Stimulated activated CD4-positive, alpha-beta T cell treated with anti-CD3 and anti-CD28 coated beads, Interleukin-4, amount 100 ng/mL, for 4 hours (primary cell): Measurements from ENCODE around the gene ABTB2.
"Not testable (repeated sequence)": the region's sequence is repeated elsewhere in the genome, so short reads cannot be mapped to it uniquely, and the experiment has no call there.

ENCODE experiments used
- DNase-seq, 2 experiments: peaks; one replicate each; pipeline ENCODE4 v3.0.0-alpha.2; 2020

The ABTB2 gene

GRCh38 chr11:34260072-34260575 is 97.7 kb downstream of the ABTB2 start:
- no peak for DNase-seq

GRCh38 chr11:34259087-34259486 is 98.7 kb downstream of the ABTB2 start:
- no peak for DNase-seq

DNA sequence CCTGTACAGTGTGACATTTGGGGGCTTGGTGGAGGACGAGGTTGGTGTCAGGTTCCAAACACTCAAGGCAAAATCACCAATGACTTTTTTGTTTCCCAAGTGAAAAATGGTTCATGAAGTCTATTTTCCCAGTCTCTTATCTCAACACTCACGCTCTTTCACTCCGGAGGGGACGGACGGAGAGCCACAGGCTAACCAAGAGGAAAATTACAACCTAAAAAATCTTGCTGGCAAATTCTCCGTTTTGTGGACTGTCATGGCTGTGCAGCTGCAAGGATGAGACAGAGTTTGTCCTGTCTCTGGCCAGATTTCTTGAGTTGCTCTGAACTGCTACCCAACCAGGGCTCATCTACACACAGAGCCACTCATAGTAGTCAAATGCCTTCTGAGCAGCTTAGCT is 101.2 kb downstream of the ABTB2 start:
- no peak for DNase-seq

- no peak for DNase-seq
Observed at GRCh38 chr11:34256150-34256549, 101.7 kb downstream of the ABTB2 start.

DNA sequence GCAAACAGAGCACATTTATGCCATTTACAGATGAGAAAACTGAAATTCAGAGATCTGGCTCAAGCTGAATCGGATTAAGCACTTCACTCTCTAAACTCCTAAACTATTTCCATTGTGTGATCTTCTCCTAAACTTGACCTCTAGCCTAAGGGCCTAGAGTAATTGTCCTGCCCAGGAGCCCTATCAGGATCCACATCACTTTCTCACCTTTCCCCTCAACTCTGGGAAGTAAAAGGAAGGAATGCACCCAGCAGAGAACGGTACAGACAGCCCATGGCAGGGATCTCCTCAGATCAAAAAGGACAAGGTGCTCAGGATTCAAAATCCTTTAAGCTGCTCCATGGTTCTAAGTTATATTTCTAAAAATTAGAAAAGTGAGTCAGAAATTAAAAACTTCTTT is 102.7 kb downstream of the ABTB2 start:
- no peak for DNase-seq

GRCh38 chr11:34254011-34254410 is 103.8 kb downstream of the ABTB2 start:
- no peak for DNase-seq

DNA sequence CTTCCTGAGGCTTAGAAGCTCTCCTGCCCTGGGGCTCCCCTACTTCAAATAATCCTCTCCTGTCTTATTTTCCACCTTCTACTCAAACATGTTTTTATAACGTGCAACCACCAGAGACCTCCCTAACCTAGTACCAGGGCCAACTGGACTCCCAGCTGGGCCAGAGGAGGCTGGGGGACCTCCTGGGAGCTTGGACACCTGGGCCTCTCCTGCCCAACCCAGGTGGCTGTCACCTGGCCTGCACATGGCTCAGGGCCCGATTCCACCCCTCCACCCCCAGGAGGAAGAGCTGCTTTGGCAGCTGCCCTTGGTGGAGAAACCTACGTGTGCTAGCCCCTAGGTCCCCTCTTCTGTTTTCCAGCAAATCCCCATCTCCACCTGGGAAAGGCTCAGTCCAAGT is 105.2 kb downstream of the ABTB2 start:
- DNase-seq: no peak

DNA sequence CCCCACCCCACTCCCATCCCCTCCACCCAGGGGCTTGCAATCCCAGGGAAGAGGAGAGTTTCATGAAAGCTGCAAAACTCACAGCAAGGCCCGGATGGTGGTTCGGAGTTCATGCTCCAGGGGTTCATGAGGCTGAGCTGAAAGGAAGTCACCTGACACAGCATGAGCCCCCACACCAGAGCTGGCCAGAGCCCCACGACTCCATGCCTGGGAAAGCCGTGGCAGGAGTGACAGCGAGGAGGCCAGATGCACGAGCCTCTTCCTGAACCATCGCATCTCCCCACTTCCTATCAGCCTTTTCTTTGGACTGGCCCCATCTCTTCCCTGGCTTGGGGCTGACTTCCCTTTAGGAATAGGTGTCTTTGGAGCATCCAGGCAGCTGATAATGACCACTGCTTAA is 105.8 kb downstream of the ABTB2 start:
- DNase-seq: no peak

DNA sequence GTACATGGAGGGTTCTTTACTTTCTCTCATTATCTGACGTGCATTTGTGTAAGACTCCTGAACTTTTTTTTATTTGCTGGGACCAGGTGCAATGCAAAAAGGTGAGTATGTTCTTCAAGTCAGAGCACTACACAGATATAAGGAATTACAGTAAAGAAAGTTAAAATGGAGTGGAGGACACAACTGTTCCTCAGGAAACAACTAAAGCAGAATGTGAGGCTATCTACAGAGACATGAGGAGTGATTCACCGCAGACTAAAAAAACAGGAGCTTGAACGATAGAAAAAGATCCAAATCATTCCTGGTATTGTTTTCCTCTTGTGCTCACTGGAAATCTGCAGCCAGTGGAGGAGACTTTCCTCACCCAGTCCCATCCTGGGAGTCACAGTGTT is 106.2 kb downstream of the ABTB2 start:
- DNase-seq: no peak

DNA sequence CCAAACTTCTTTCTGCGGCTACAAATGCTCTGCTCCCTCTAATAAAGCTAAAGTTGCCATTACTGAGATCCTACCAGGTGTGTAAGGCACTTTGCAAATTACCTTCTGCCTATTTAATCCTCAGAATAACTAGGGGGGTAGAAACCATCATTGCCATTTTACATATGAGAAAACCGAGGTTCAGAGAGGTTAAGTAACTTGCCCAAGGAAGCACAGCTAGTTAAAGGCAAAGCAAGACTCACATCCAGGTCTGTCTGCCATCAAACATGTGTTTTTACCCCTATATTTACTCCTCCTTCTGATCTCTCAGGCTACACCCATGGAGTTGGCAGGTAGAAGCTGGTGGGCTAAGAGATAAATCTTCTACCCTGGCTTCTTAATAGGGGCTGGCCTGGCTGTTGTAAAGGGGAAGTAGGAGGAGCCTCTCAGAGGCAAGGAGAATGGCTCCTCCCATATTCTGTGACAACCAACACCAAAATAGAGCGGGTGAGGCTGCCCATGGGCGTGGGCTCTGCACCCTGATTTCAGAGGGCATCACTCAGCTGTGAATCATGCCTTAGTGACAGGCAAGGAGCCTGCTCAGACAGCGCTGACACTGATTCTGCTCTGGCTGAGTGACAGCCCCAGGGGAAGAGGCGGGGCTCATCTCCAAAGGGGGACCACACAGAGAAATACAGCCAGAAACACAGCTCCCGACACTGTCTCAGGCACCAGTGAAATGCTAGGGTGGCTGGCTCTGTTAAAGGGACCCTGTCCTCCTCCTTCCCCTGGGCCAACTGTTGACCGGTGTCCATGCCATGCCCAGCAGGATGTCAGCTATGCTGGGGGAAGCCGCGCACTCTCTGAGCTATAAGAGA is 106.8 kb downstream of the ABTB2 start:
- DNase-seq: peak; percentile 48 to 86

- DNase-seq: no peak
Observed at GRCh38 chr11:34250211-34250610, 107.6 kb downstream of the ABTB2 start.

DNA sequence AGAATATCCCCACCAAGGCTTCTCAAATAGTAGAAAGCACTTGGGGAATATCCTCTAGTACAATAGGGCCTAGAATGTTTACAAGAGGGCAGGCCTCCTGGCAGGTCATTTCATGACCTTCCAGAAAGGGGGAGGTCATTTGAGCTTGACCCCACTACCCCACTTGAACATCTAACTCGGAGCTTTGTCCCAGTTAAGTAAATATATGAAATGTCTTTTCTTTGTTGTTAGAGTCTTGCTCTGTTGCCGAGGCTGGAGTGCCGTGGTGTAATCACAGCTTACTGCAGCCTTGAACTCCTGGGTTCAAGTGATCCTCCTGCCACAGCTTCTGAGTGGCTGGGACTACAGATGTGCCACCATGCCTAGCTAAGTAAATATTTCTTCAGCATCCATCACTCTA is 108.4 kb downstream of the ABTB2 start:
- DNase-seq: no peak

DNA sequence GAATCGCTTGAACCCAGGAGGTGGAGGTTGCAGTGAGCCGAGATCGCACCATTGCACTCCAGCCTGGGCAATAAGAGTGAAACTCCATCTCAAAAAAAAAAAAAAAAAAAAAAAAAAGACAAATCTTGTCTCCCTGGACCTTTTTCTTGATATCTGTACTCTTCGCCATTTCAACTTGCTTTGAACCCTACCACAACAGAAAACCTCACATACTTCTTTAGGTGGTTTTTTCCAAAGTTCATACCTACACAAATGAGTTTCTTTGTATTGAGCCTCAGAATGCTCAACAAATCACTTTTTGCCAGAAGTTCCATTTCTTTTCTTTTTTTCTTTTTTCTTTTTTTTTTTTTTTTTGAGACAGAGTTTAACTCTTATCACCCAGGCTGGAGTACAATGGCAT is 111.3 kb downstream of the ABTB2 start:
- DNase-seq: not testable (repeated sequence)

DNA sequence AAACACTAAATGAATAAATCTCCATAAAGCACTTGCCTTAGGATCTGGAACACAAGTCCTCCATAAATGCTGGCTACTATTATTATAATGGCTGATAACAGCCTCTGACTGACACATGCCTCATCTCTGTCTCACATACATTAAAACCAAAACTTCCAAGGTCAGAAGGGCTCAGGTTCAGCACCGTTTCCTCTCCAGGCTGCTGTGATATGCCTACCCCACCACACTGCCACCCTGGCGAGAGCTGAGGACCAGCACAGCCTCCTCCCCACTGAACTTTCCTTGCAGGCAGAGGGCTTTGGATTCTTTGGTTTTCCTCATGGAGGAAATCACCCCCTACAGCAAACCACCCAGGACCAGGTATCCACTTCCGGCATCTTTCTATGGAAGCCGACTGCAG is 112.8 kb downstream of the ABTB2 start:
- DNase-seq: no peak

DNA sequence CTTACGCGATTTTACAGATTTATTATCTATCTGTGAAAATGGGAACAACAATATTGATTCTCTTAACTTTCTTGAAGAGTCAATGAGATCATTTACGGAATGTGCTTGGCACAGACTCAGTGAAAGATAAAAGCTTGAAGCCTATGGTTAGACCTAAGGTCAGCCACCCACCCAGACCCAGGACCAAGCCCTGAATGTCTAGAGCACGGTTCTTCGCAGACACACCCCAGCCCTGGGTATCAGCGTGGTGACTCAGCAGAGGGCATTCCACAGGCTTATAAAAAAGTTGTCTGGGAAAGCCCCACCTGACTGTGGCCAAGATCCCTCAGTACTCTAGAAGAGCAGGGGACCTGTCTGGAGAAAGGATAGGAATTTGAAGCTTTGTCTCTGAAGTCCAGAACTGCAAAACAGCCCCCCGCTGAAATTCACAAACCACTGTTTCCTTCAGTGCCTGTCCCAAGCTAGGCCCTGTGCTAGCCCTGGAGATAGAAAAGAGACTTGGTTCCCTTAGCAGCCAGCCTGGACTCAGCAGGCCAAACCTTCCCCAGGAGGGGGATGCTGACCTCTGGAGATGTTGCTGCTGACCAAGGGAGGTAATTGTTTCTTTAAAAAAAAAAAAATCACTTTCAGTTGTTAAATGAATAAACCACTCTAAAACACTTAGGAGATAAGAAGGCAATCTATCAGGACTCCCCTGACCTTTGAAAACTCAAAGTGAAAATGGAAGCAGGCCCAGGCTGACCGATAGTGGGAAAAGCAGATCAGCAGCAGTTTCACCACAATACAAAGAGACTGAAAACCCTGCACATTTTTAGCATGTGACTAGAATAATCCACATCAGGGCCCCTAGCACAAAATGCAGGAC is 114.0 kb downstream of the ABTB2 start:
- peak; percentile 15 to 27 for DNase-seq

DNA sequence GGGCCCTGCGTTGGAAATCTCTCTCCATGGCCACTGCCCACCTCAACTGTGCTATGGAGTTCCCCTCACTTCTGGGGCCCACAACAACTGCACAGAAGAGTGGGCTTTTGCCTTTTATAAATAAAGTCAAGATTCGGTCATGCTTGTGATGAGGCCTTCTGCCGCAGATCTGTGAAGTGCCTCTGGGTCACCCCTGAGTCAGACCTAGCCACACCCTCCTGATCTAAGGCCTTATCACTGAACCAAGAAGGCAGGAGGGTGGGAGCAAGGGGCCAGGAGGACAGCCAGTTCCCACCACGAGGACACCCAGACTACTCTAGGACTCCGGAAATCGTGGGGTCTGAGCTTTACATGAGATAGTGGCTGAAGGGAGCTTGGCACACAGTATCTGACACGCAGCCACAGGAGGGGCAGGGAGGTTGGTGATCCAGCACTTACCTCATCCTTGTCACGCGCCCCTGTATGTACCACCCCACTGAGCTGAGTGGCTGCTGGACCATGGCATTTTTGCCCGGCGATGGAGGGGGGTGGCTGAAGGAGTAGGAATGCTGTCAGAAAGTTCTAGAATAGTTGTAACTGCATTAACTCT is 115.7 kb downstream of the ABTB2 start:
- no peak for DNase-seq

DNA sequence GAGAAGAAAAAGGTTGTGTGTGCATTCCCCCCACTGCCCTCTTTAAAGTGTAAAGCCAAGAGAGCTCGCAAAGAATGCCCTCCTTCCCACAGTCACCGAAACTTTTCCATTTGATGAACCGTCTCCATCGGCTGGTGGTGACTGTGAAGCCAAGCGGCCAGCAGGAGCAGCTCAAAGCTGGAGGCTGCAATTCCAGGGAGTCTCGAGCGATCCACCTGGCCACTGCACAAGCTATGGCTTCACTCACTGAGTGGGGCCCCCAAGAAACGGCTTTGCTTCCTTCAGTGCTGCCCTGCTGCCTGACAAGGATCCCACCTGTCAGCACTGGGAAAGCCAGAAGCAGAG is 117.7 kb downstream of the ABTB2 start:
- no peak for DNase-seq

- no peak for DNase-seq
Observed at GRCh38 chr11:34239465-34240149, 118.2 kb downstream of the ABTB2 start.

DNA sequence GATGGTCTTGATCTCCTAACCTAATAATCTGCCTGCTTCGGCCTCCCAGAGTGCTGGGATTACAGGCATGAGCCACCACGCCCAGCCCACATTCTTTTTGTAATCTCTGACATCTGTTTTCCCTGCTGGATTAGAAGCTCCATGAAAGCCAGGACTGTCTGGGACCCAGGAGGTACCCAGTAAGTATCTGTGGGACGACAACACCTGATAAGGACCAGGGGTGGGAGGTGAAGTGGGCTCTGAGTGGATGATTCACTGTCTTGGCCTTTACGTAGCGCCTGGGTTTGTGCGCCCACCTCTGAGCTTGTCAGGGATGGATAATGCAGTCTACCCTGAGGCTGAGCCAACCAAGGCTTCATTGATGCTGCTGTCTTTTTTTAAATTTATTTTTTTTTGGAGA is 118.8 kb downstream of the ABTB2 start:
- no peak for DNase-seq

DNA sequence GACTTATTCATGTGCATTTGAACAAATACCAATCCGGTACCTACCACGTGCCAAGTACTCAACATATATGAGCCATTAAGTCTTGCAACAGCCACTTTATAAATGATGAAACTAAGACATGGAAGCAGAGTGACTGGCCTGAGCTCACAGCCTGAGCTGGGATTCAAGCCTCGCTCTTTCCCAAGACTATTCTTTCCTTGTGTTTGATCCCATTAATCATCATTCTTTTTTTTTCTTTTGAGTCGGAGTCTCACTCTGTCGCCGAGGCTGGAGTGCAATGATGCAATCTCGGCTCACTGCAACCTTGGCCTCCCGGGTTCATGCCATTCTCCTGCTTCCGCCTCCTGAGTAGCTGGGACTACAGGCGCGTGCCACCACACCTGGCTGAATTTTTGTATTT is 119.3 kb downstream of the ABTB2 start:
- DNase-seq: no peak

DNA sequence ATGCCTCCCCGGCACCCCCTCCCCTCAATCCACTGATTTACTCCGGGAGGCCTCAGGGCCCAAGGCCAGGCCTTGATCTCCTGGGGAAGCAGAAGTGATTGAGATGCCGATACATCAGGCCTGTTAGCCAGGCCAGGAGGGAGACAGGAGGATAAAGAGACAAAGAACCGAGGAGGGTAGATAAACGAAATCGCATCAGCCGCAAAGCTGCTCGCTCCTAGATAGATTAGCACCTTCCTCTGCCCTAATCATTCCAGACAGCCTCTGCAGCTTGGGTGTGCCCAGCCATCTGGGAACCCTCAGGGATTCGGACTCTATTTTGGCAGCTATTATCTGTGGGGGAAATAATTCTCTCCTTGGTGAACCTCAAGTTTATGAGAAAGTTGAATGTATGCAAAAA is 121.2 kb downstream of the ABTB2 start:
- DNase-seq: no peak

DNA sequence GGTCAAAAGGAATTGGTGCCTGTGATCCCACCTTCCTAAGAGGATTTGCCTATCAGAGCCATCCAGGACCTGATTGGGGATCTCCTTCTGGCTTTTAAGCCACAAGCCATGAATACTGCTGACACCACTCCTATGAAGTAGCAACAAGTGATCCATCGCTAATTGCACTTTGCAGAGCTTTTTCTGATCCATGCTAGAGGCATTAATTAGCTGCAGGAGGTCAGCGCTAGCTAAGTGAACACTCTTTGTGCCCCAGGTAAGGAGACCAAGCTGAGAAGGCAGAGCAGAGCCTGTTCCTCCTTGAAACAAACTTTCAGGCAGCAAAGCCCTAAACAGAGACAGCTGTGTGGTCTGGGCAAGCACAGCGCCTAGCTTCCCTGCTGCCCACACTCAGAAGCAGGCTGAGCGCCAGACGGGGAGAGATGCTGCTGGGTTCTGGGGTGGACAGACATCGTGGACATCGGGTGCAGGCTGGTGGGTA is 122.2 kb downstream of the ABTB2 start:
- DNase-seq: no peak

DNA sequence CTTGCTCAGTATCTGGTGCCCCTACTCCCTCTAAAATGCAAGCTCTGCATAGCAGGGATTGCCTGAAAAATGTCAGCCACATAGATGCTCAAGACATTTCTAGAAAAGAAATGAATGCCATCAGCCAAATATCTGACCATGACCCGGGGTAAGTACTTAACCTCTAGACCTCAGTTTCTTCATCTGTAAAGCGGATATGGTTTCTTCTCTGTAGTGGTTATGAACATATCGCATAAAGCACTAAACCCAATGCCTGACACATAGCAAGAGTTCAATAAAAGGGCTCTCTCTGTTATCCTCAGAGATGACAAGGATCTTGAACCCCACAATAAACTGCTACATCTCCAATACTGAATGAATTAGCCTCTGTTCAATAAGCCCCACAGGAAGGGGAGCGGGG is 122.6 kb downstream of the ABTB2 start:
- no peak for DNase-seq
